GM13976 (cell line): ENCODE results near the gene TEDC2.
"Not testable (repeated sequence)": the region's sequence is repeated elsewhere in the genome, so short reads cannot be mapped to it uniquely, and the experiment has no call there.

Source experiments
- DNase-seq: peaks from one replicate; pipeline ENCODE4 v3.0.0; 2012; ENCODE audit warnings: low spot score
- CTCF ChIP-seq: IDR thresholded peaks from 2 replicates; pipeline ENCODE4 v1.5.1; 2012; ENCODE audit warnings: borderline replicate concordance, mild to moderate bottlenecking; ENCODE audit not compliant: insufficient read depth; ENCODE audit errors: extremely low read depth, missing control alignments, control extremely low read depth
- in situ Hi-C: fragments of 300-500 bp; cut with MboI; formaldehyde crosslinking; loops from one replicate; pipeline ENCODE4 v1.12.0; 2022; ENCODE audit warnings: low sequenced_read_pairs, mixed read lengths, inconsistent platforms; ENCODE audit not compliant: unreplicated experiment

TEDC2 gene

GRCh38 chr16:2439598-2439997 is 20.3 kb upstream of the TEDC2 start:
- DNase-seq: no peak
- no peak for TF ChIP-seq CTCF
- in situ Hi-C loops: no loop called here

GRCh38 chr16:2441143-2441804 is 18.6 kb upstream of the TEDC2 start:
- in situ Hi-C loops, DNase-seq: not testable (repeated sequence)

GRCh38 chr16:2443555-2443954 is 16.4 kb upstream of the TEDC2 start:
- in situ Hi-C loops: no loop called here

GRCh38 chr16:2447920-2448583 is 11.9 kb upstream of the TEDC2 start:
- TF ChIP-seq CTCF: no peak
- no peak for DNase-seq
- in situ Hi-C loops: no loop called here

More at GRCh38 chr16:2443555-2443954, 16.4 kb upstream of the TEDC2 start:
- no peak for TF ChIP-seq CTCF
- no peak for DNase-seq

GRCh38 chr16:2449118-2449517 is 10.8 kb upstream of the TEDC2 start:
- TF ChIP-seq CTCF: no peak
- in situ Hi-C loops: no loop called here
- no peak for DNase-seq

- in situ Hi-C loops: no loop called here
- TF ChIP-seq CTCF: no peak
- no peak for DNase-seq
These were observed 9.4 kb upstream of the TEDC2 start for GRCh38 chr16:2450535-2450934.

GRCh38 chr16:2450975-2451381 is 8.9 kb upstream of the TEDC2 start:
- in situ Hi-C loops: no loop called here
- no peak for DNase-seq
- TF ChIP-seq CTCF: no peak
